Upper lobe of left lung (tissue), 6 donors: Measurements from ENCODE around the gene BHLHE40. TPM values are rescaled to one million over a fixed set of nuclear protein-coding genes. Genes with fewer than 3 reads are reported as not detected.

Source experiments
- ATAC-seq, 2 donors: fragments of 200-7000 bp; cut with Tn5 transposase; one replicate each; pipeline ENCODE4 v1.9.1; 2022; ENCODE audit warnings: mild to moderate bottlenecking in 2 of 2, moderate library complexity in 2 of 2; ENCODE audit not compliant: low FRiP score in 2 of 2
- DNase-seq, 2 donors: peaks; one replicate each; pipeline ENCODE4 v3.0.0-alpha.2; 2019 to 2020
- H3K27ac ChIP-seq, 4 donors: fragments of 200-600 bp; sonication (generic); one replicate each; pipeline ENCODE4 v1.5.1; 2016 to 2019
- H3K27me3 ChIP-seq, 4 donors: fragments of 200-600 bp; sonication (generic); one replicate each; pipeline ENCODE4 v1.5.1; 2017 to 2019
- H3K36me3 ChIP-seq, 4 donors: fragments of 200-600 bp; sonication (generic); one replicate each; pipeline ENCODE4 v1.5.1; 2016 to 2019
- H3K4me1 ChIP-seq, 4 donors: fragments of 200-600 bp; sonication (generic); one replicate each; pipeline ENCODE4 v1.5.1; 2018 to 2019
- H3K4me3 ChIP-seq, 4 donors: fragments of 200-600 bp; sonication (generic); one replicate each; pipeline ENCODE4 v1.5.1; 2017 to 2019; ENCODE audit warnings: mild to moderate bottlenecking in 2 of 4, moderate library complexity in 1 of 4
- H3K9me3 ChIP-seq, 4 donors: fragments of 200-600 bp; sonication (generic); one replicate each; pipeline ENCODE4 v1.5.1; 2018 to 2019
- CTCF ChIP-seq, 6 experiments: fragments of 450-650 bp in 4 of 6; fragments of 200-600 bp in 2 of 6; sonication (generic) in 2 of 6; IDR thresholded peaks; one replicate each; pipeline ENCODE4 v1.5.1; 2016 to 2019; ENCODE audit warnings: antibody characterized with exemption in 6 of 6
- EP300 ChIP-seq, 4 donors: sonication (generic); formaldehyde crosslinking; IDR thresholded peaks; one replicate each; pipeline ENCODE4 v1.5.1; 2017; ENCODE audit warnings: antibody characterized with exemption in 4 of 4, control low read depth in 2 of 4
- POLR2A ChIP-seq, 4 donors: fragments of 450-650 bp; IDR thresholded peaks; one replicate each; pipeline ENCODE4 v1.5.1; 2016 to 2017; ENCODE audit warnings: antibody characterized with exemption in 4 of 4, mild to moderate bottlenecking in 2 of 4
- POLR2AphosphoS5 ChIP-seq, 2 donors: sonication (generic); formaldehyde crosslinking; IDR thresholded peaks; one replicate each; pipeline ENCODE4 v1.5.1; 2017; ENCODE audit warnings: antibody characterized with exemption in 2 of 2
- WGBS, 2 donors: methylation state at CpG; one replicate each; pipeline ENCODE4 v1.1.5; 2017 to 2018; 5-methylcytosine and 5-hydroxymethylcytosine counted together
- total RNA-seq, 6 donors: library from RNA; depleted of rRNA in 4 of 6; stranded (reverse); fragments of >200 nt in 4 of 6; gene quantifications; one replicate each; pipeline versions ENCODE4 v1.1.0 to v1.2.1, GENCODE V29; 2016 to 2021
- donor health status: DM: no; HTN: no; CAD: no; lungs with moderate emphysema.
- donor health status: DM: no; HTN: yes; CAD: no; lungs with severe emphysema.

Gene BHLHE40
- total RNA-seq, 6 donors from 2014 or later = 58.7 to 129 (median 78.6) TPM

GRCh38 chr3:4936982-4937614 is 42.1 kb upstream of the BHLHE40 start:
- H3K36me3 ChIP-seq = no peaks in the 10 kb centered on the region
- DNase-seq = no peak
- H3K9me3 ChIP-seq = no peaks in the 10 kb centered on the region
- H3K4me1 ChIP-seq = no peaks in the 10 kb centered on the region
- H3K4me3 ChIP-seq = no peak overlapping the region
- no peaks in the 10 kb centered on the region for H3K27me3 ChIP-seq
- WGBS, 2 donors = 92 to 95% methylated on average over 6 of the region's 6 CpGs
- no peak for TF ChIP-seq POLR2AphosphoS5 (IDR thresholded peaks at IDR 0.05)
- TF ChIP-seq CTCF (IDR thresholded peaks at IDR 0.05) = no peak
- TF ChIP-seq EP300 (IDR thresholded peaks at IDR 0.05) = no peak
- TF ChIP-seq POLR2A (IDR thresholded peaks at IDR 0.05) = no peak
- no peak for ATAC-seq
- no peak overlapping the region for H3K27ac ChIP-seq

GRCh38 chr3:4938281-4938982 is 40.8 kb upstream of the BHLHE40 start:
- ATAC-seq (no peak), DNase-seq (no peak)
- H3K4me3 ChIP-seq = no peak overlapping the region
- TF ChIP-seq POLR2AphosphoS5 (IDR thresholded peaks at IDR 0.05) (no peak), EP300 (IDR thresholded peaks at IDR 0.05) (no peak), POLR2A (IDR thresholded peaks at IDR 0.05) (no peak), CTCF (IDR thresholded peaks at IDR 0.05) (no peak)
- 90 to 99% methylated on average over 3 of the region's 3 CpGs for WGBS, 2 donors
- no peaks in the 10 kb centered on the region for H3K36me3 ChIP-seq
- no peak overlapping the region for H3K27ac ChIP-seq
- H3K4me1 ChIP-seq = no peaks in the 10 kb centered on the region
- H3K9me3 ChIP-seq = no peaks in the 10 kb centered on the region
- H3K27me3 ChIP-seq = no peaks in the 10 kb centered on the region

- ATAC-seq (no peak), DNase-seq (no peak)
- WGBS, 2 donors = 83 to 89% methylated on average over 3 of the region's 3 CpGs
- no peaks in the 10 kb centered on the region for H3K36me3 ChIP-seq
- no peaks in the 10 kb centered on the region for H3K4me1 ChIP-seq
- H3K27me3 ChIP-seq = no peaks in the 10 kb centered on the region
- TF ChIP-seq POLR2AphosphoS5 (IDR thresholded peaks at IDR 0.05) (no peak), EP300 (IDR thresholded peaks at IDR 0.05) (no peak)
- H3K27ac ChIP-seq = no peak overlapping the region
- H3K4me3 ChIP-seq = no peak overlapping the region
- H3K9me3 ChIP-seq = no peaks in the 10 kb centered on the region
Observed at GRCh38 chr3:4939276-4939675, 40.0 kb upstream of the BHLHE40 start.

- Histone ChIP-seq H3K27me3 (no peaks in the 10 kb centered on the region), H3K36me3 (no peaks in the 10 kb centered on the region), H3K4me1 (no peaks in the 10 kb centered on the region), H3K4me3 (no peak overlapping the region), H3K9me3 (no peaks in the 10 kb centered on the region), H3K27ac (no peak overlapping the region)
- DNase-seq (no peak), ATAC-seq (no peak)
- WGBS, 2 donors = 88 to 100% methylated on average over 4 of the region's 4 CpGs
- TF ChIP-seq POLR2A (IDR thresholded peaks at IDR 0.05) (no peak), CTCF (IDR thresholded peaks at IDR 0.05) (no peak), POLR2AphosphoS5 (IDR thresholded peaks at IDR 0.05) (no peak), EP300 (IDR thresholded peaks at IDR 0.05) (no peak)
Observed at GRCh38 chr3:4940985-4941384, 38.3 kb upstream of the BHLHE40 start.

GRCh38 chr3:4943549-4943948 is 35.7 kb upstream of the BHLHE40 start:
- WGBS, 2 donors = 89 to 90% methylated on average over 1 of the region's 1 CpG

More at GRCh38 chr3:4943549-4943948, 35.7 kb upstream of the BHLHE40 start:
- Histone ChIP-seq H3K4me1 (no peaks in the 10 kb centered on the region), H3K27ac (no peak overlapping the region), H3K27me3 (no peaks in the 10 kb centered on the region), H3K36me3 (no peaks in the 10 kb centered on the region), H3K4me3 (no peak overlapping the region), H3K9me3 (no peaks in the 10 kb centered on the region)
- no peak for TF ChIP-seq POLR2A (IDR thresholded peaks at IDR 0.05)
- TF ChIP-seq POLR2AphosphoS5 (IDR thresholded peaks at IDR 0.05) = no peak
- TF ChIP-seq EP300 (IDR thresholded peaks at IDR 0.05) = no peak
- TF ChIP-seq CTCF (IDR thresholded peaks at IDR 0.05) = no peak
- ATAC-seq (no peak), DNase-seq (no peak)
